GM12873 (cell line): ENCODE measurements around the gene IGSF23.

ENCODE experiments used
- CTCF ChIP-seq: IDR thresholded peaks from 2 replicates; pipeline ENCODE4 v1.5.1; 2012; ENCODE audit warnings: low read depth, mild to moderate bottlenecking, moderate library complexity, low read length, control low read depth; ENCODE audit not compliant: insufficient read depth; ENCODE audit errors: missing control alignments

The IGSF23 gene

DNA sequence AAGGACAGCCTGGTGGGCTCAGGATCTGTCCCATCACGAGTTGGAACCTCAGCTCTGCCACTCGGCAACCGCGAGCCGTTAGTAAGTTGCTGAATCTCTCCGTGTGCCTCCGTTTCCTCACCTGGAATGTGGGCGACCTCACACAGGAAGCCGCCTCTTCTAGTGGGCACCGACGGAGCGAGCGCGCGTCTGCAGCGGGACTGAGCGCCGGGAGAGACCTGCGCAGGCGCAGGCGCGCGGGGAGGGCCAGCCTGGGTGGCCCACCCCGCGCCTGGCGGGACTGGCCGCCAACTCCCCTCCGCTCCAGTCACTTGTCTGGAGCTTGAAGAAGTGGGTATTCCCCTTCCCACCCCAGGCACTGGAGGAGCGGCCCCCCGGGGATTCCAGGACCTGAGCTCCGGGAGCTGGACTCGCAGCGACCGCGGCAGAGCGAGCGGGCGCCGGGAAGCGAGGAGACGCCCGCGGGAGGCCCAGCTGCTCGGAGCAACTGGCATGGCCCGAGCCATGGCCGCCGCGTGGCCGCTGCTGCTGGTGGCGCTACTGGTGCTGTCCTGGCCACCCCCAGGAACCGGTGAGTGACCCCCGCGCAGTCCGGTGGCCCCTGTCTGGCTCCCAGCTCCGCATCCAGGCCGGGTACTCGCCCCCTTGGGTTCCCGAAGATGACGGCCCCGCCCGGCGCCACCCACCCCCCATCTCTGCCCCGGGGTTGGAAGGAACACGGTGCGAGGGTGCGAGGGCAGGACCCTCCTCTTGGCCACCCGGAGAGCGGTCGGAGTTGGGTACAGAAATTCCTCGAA lies 30.4 kb downstream of the IGSF23 start, which contains the start of gene PVR:
PVR (plus strand) TSS at position 306 of the 797 bp plus-strand sequence; CDS start at position 493, 187 bp downstream.
- no peak for TF ChIP-seq CTCF

DNA sequence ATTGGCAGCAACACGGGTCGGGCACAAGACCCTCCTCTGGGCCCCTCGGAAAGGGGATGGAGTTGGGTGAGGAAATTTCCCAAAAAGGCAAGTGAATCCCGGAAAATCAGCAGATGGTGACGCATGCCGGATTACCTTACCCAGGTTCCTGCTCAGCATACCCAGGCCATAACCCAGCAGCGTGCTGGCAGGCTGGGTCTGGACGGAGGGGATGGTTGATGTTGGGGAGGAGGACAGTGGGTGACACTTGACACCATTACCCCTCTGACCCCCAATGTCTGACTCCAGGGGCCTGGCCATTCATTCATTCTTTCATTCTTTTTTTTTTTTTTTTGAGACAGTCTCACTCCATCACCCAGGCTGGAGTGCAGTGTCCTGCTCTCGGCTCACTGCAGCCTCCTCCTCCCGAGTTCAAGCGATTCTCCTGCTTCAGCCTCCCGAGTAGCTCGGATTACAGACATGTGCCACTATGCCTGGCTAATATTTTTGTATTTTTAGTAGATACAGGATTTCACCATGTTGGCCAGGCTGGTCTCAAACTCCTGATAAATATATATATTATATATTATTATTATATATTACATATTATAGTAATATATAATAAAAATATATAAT lies 31.1 kb downstream of the IGSF23 start:
- TF ChIP-seq CTCF: no peak

DNA sequence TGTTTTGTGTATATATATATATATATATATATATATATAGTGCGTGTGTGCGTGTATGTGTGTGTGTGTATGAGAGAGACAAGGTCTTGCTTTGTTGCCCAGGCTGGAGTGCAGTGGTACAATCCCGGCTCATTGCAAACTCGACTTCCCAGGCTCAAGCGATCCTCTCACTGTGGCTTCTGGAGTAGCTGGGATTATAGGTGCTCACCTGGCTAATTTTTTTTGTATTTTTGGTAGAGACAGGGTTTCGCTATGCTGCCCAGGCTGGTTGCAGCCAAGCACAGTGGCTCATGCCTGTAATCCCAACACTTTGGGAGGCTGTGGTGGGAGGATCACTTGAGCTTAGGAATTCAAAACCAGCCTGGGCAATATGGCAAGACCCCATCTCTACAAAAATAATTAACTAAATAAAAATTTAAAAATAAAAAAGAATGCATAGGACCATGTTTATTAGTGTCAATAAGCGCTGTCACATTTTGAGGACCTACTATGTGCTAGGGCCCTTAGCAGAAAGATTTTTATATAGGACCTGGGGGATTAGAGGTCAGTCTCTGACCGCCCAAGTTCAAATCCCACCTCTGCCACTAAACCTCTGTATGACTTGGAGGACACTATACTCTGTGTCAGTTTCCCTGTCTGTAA lies 32.2 kb downstream of the IGSF23 start:
- TF ChIP-seq CTCF: no peak

GRCh38 chr19:44646049-44646416 lies 32.7 kb downstream of the IGSF23 start:
- no peak for TF ChIP-seq CTCF

- no peak for TF ChIP-seq CTCF
Measured at GRCh38 chr19:44647144-44647543, 33.8 kb downstream of the IGSF23 start.

DNA sequence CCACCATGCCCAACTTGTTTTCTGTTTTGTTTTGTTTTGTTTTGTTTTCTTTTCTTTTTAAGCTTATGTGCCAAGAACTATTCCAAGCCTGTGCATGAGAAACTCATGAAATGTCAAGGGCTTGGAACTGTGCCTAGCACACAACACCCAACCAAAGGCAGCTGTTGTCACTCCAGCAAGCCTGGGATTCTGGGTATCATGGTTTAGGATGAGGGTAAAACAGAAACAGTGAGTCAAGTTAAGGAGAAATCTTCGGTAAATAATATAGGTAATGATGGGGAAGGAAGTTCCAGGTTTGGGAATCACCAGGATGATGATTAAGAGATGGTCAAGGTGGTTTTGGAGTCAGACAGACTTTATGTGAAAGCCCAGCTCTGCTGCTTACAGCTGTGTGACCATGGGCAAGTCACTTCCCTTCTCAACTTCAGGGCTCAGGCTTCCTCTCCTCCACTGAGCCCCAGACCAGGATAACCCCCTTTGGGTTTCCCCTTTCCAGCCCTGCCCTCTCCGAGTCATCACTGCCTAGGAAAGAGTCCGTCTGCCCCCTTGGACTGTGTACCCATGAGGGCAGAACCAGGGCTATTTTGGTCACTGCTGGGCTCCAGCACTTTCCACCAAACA lies 35.4 kb downstream of the IGSF23 start:
- TF ChIP-seq CTCF: no peak
